ENCODE measurements around the gene RNH1. TPM values are rescaled to one million over a fixed set of nuclear protein-coding genes. Genes with fewer than 3 reads are reported as not detected.

Gene RNH1
- total and polyA plus RNA-seq, 3 experiments from 2014 or later, result 118 to 183 (median 125) TPM

- CTCF ChIA-PET, result interaction anchor here (1.3 kb wide), 1 partner anchor 171 kb away, joined by 4 read pairs; no protein-coding TSS in a partner anchor
- H3K27ac ChIP-seq (ENCODE audit: low read depth, low read length), result no peak overlapping the region
- H3K36me3 Mint-ChIP-seq, result peaks cover 0 to 1% (median 0%) of the 10 kb centered on the region in 3 donors
- H3K27me3 Mint-ChIP-seq, result no peaks in the 10 kb centered on the region
- H3K36me3 ChIP-seq (ENCODE audit: insufficient read depth, low read length), result no peaks in the 10 kb centered on the region
- H3K4me3 ChIP-seq (ENCODE audit: low read length), result no peak overlapping the region
- H3K4me1 Mint-ChIP-seq, result peaks cover 0 to 3% (median 0%) of the 10 kb centered on the region in 3 donors
- no peak overlapping the region for H3K4me3 Mint-ChIP-seq
- POLR2A ChIA-PET, result no interaction called here
- H3K27me3 ChIP-seq (ENCODE audit: insufficient read depth, low read length, poor library complexity, severe bottlenecking), result no peaks in the 10 kb centered on the region
- H3K9me3 ChIP-seq (ENCODE audit: low read length), result no peaks in the 10 kb centered on the region
- DNase-seq, result no peak
- H3K27ac Mint-ChIP-seq, result no peak overlapping the region
- no peaks in the 10 kb centered on the region for H3K9me3 Mint-ChIP-seq
- H3K4me1 ChIP-seq (ENCODE audit: insufficient read depth, low read length), result peaks cover 10% of the 10 kb centered on the region
These were observed 44.6 kb upstream of the RNH1 start for GRCh38 chr11:551596-551995.

GRCh38 chr11:551131-551530, 44.1 kb upstream of the RNH1 start:
- Mint-ChIP-seq H3K36me3 (peaks cover 0 to 1% (median 0%) of the 10 kb centered on the region in 3 donors), H3K9me3 (no peaks in the 10 kb centered on the region), H3K4me3 (no peak overlapping the region), H3K4me1 (no peaks in the 10 kb centered on the region), H3K27ac (no peak overlapping the region), H3K27me3 (no peaks in the 10 kb centered on the region)
- H3K36me3 ChIP-seq (ENCODE audit: insufficient read depth, low read length), result no peaks in the 10 kb centered on the region
- ChIA-PET CTCF (interaction anchor here (0.7 to 1.3 kb wide), 2 partner anchors 32 to 172 kb away, joined by 3 to 4 read pairs; no protein-coding TSS in a partner anchor), POLR2A (no interaction called here)
- no peaks in the 10 kb centered on the region for H3K9me3 ChIP-seq (ENCODE audit: low read length)
- no peaks in the 10 kb centered on the region for H3K27me3 ChIP-seq (ENCODE audit: insufficient read depth, low read length, poor library complexity, severe bottlenecking)
- no peak for DNase-seq
- H3K4me1 ChIP-seq (ENCODE audit: insufficient read depth, low read length), result peaks cover 10% of the 10 kb centered on the region
- H3K27ac ChIP-seq (ENCODE audit: low read depth, low read length), result no peak overlapping the region
- H3K4me3 ChIP-seq (ENCODE audit: low read length), result no peak overlapping the region

GRCh38 chr11:550746-551085, 43.7 kb upstream of the RNH1 start:
- no peak overlapping the region for H3K27ac Mint-ChIP-seq
- no peak for DNase-seq
- CTCF ChIA-PET, result interaction anchor here (0.7 to 1.3 kb wide), 2 partner anchors 32 to 172 kb away, joined by 3 to 4 read pairs; no protein-coding TSS in a partner anchor

GRCh38 chr11:550021-550745, 43.1 kb upstream of the RNH1 start:
- Mint-ChIP-seq H3K36me3 (peaks cover 0 to 1% (median 0%) of the 10 kb centered on the region in 3 donors), H3K27me3 (no peaks in the 10 kb centered on the region), H3K27ac (no peak overlapping the region), H3K4me3 (peak overlapping the region in 1 of 7 donors; percentile 10), H3K9me3 (no peaks in the 10 kb centered on the region), H3K4me1 (no peaks in the 10 kb centered on the region)
- no peak overlapping the region for H3K4me3 ChIP-seq (ENCODE audit: low read length)
- no peaks in the 10 kb centered on the region for H3K36me3 ChIP-seq (ENCODE audit: insufficient read depth, low read length)
- POLR2A ChIA-PET, result no interaction called here
- H3K4me1 ChIP-seq (ENCODE audit: insufficient read depth, low read length), result peaks cover 10% of the 10 kb centered on the region
- no peaks in the 10 kb centered on the region for H3K9me3 ChIP-seq (ENCODE audit: low read length)
- CTCF ChIA-PET, result interaction anchor here (0.7 to 1.3 kb wide), 2 partner anchors 31 to 172 kb away, joined by 3 to 4 read pairs; no protein-coding TSS in a partner anchor
- DNase-seq, result no peak
- H3K27ac ChIP-seq (ENCODE audit: low read depth, low read length), result no peak overlapping the region
- H3K27me3 ChIP-seq (ENCODE audit: insufficient read depth, low read length, poor library complexity, severe bottlenecking), result no peaks in the 10 kb centered on the region

More at GRCh38 chr11:550746-551085, 43.7 kb upstream of the RNH1 start:
- H3K4me1 ChIP-seq (ENCODE audit: insufficient read depth, low read length), result peaks cover 10% of the 10 kb centered on the region
- no peaks in the 10 kb centered on the region for H3K27me3 ChIP-seq (ENCODE audit: insufficient read depth, low read length, poor library complexity, severe bottlenecking)
- POLR2A ChIA-PET, result no interaction called here
- no peaks in the 10 kb centered on the region for H3K9me3 ChIP-seq (ENCODE audit: low read length)
- Mint-ChIP-seq H3K4me1 (no peaks in the 10 kb centered on the region), H3K27me3 (no peaks in the 10 kb centered on the region), H3K9me3 (no peaks in the 10 kb centered on the region), H3K4me3 (no peak overlapping the region), H3K36me3 (peaks cover 0 to 1% (median 0%) of the 10 kb centered on the region in 3 donors)
- no peak overlapping the region for H3K27ac ChIP-seq (ENCODE audit: low read depth, low read length)
- H3K4me3 ChIP-seq (ENCODE audit: low read length), result no peak overlapping the region
- H3K36me3 ChIP-seq (ENCODE audit: insufficient read depth, low read length), result no peaks in the 10 kb centered on the region

- peak in 1 of 5 donors; percentile 42 for DNase-seq
- H3K4me1 Mint-ChIP-seq, result no peaks in the 10 kb centered on the region
- no peaks in the 10 kb centered on the region for H3K27me3 Mint-ChIP-seq
- Histone ChIP-seq H3K27me3 (ENCODE audit: insufficient read depth, low read length, poor library complexity, severe bottlenecking) (no peaks in the 10 kb centered on the region), H3K4me1 (ENCODE audit: insufficient read depth, low read length) (peaks cover 3% of the 10 kb centered on the region), H3K36me3 (ENCODE audit: insufficient read depth, low read length) (no peaks in the 10 kb centered on the region), H3K27ac (ENCODE audit: low read depth, low read length) (no peak overlapping the region), H3K9me3 (ENCODE audit: low read length) (no peaks in the 10 kb centered on the region), H3K4me3 (ENCODE audit: low read length) (no peak overlapping the region)
- no peak overlapping the region for H3K4me3 Mint-ChIP-seq
- peaks cover 0 to 1% (median 0%) of the 10 kb centered on the region in 3 donors for H3K36me3 Mint-ChIP-seq
- ChIA-PET POLR2A (no interaction called here), CTCF (no interaction called here)
- H3K27ac Mint-ChIP-seq, result no peak overlapping the region
- no peaks in the 10 kb centered on the region for H3K9me3 Mint-ChIP-seq
These were observed 41.9 kb upstream of the RNH1 start for GRCh38 chr11:548700-549603.

- H3K27me3 Mint-ChIP-seq, result no peaks in the 10 kb centered on the region
- no peak overlapping the region for H3K4me3 Mint-ChIP-seq
- Histone ChIP-seq H3K4me3 (ENCODE audit: low read length) (no peak overlapping the region), H3K27me3 (ENCODE audit: insufficient read depth, low read length, poor library complexity, severe bottlenecking) (no peaks in the 10 kb centered on the region), H3K27ac (ENCODE audit: low read depth, low read length) (no peak overlapping the region), H3K36me3 (ENCODE audit: insufficient read depth, low read length) (no peaks in the 10 kb centered on the region), H3K4me1 (ENCODE audit: insufficient read depth, low read length) (no peaks in the 10 kb centered on the region), H3K9me3 (ENCODE audit: low read length) (no peaks in the 10 kb centered on the region)
- no peaks in the 10 kb centered on the region for H3K4me1 Mint-ChIP-seq
- peaks cover 0 to 4% (median 0%) of the 10 kb centered on the region in 3 donors for H3K36me3 Mint-ChIP-seq
- H3K9me3 Mint-ChIP-seq, result no peaks in the 10 kb centered on the region
- H3K27ac Mint-ChIP-seq, result no peak overlapping the region
- no peak for DNase-seq
- ChIA-PET POLR2A (no interaction called here), CTCF (interaction anchor here (1.1 to 1.7 kb wide), 2 partner anchors 9 to 178 kb away, joined by 4 read pairs; no protein-coding TSS in a partner anchor)
These were observed 38.1 kb upstream of the RNH1 start for GRCh38 chr11:545171-545570.

GRCh38 chr11:544817-545166, 37.8 kb upstream of the RNH1 start:
- no peaks in the 10 kb centered on the region for H3K4me1 ChIP-seq (ENCODE audit: insufficient read depth, low read length)
- no peaks in the 10 kb centered on the region for H3K4me1 Mint-ChIP-seq
- no peak for DNase-seq
- H3K36me3 ChIP-seq (ENCODE audit: insufficient read depth, low read length), result no peaks in the 10 kb centered on the region
- no peaks in the 10 kb centered on the region for H3K27me3 Mint-ChIP-seq
- no peak overlapping the region for H3K4me3 ChIP-seq (ENCODE audit: low read length)
- H3K9me3 Mint-ChIP-seq, result no peaks in the 10 kb centered on the region
- no peak overlapping the region for H3K4me3 Mint-ChIP-seq
- H3K9me3 ChIP-seq (ENCODE audit: low read length), result no peaks in the 10 kb centered on the region
- ChIA-PET CTCF (interaction anchor here (1.1 to 1.7 kb wide), 2 partner anchors 10 to 178 kb away, joined by 4 read pairs; no protein-coding TSS in a partner anchor), POLR2A (interaction anchor here (0.5 kb wide), 1 partner anchor 28 kb away, joined by 3 read pairs; no protein-coding TSS in a partner anchor)
- no peak overlapping the region for H3K27ac Mint-ChIP-seq
- H3K27ac ChIP-seq (ENCODE audit: low read depth, low read length), result no peak overlapping the region
- no peaks in the 10 kb centered on the region for H3K27me3 ChIP-seq (ENCODE audit: insufficient read depth, low read length, poor library complexity, severe bottlenecking)
- peaks cover 0 to 4% (median 0%) of the 10 kb centered on the region in 3 donors for H3K36me3 Mint-ChIP-seq

- no peak for DNase-seq
- Histone ChIP-seq H3K4me3 (ENCODE audit: low read length) (no peak overlapping the region), H3K4me1 (ENCODE audit: insufficient read depth, low read length) (peaks cover 20% of the 10 kb centered on the region), H3K36me3 (ENCODE audit: insufficient read depth, low read length) (no peaks in the 10 kb centered on the region), H3K27ac (ENCODE audit: low read depth, low read length) (no peak overlapping the region), H3K9me3 (ENCODE audit: low read length) (no peaks in the 10 kb centered on the region), H3K27me3 (ENCODE audit: insufficient read depth, low read length, poor library complexity, severe bottlenecking) (no peaks in the 10 kb centered on the region)
- POLR2A ChIA-PET, result no interaction called here
- Mint-ChIP-seq H3K9me3 (no peaks in the 10 kb centered on the region), H3K4me3 (no peak overlapping the region), H3K4me1 (peaks cover 0 to 20% (median 6%) of the 10 kb centered on the region in 3 donors), H3K36me3 (peaks cover 0 to 2% (median 0%) of the 10 kb centered on the region in 3 donors), H3K27ac (no peak overlapping the region), H3K27me3 (peaks cover 0 to 4% of the 10 kb centered on the region in 2 donors)
- CTCF ChIA-PET, result no interaction called here
These were observed 34.4 kb upstream of the RNH1 start for GRCh38 chr11:541433-541885.
